Measurements from ENCODE around the gene HRH4.
A peak's percentile ranks its signal among the peaks of the same experiment; 100 is the strongest.

HRH4 gene

GRCh38 chr18:24460388-24460787, at the start of gene HRH4:
HRH4 (plus strand) TSS chr18:24460637; CDS start chr18:24460729, 92 bp downstream.
- no peak for DNase-seq

GRCh38 chr18:24413148-24413547, 47.3 kb upstream of the HRH4 start:
- DNase-seq: no peak

- no peak for DNase-seq
These were observed 46.0 kb upstream of the HRH4 start for GRCh38 chr18:24414349-24415003.

GRCh38 chr18:24417480-24417879, 43.0 kb upstream of the HRH4 start:
- no peak for DNase-seq

GRCh38 chr18:24420551-24420950, 39.9 kb upstream of the HRH4 start:
- no peak for DNase-seq

- no peak for DNase-seq
These were observed 38.6 kb upstream of the HRH4 start for GRCh38 chr18:24421831-24422230.

GRCh38 chr18:24426073-24426397, 34.4 kb upstream of the HRH4 start:
- no peak for DNase-seq

GRCh38 chr18:24426398-24427294, 33.8 kb upstream of the HRH4 start, which contains the start of gene IMPACT:
IMPACT (plus strand) TSS chr18:24426670; CDS start chr18:24426757, 87 bp downstream.
- peak; percentile 84 for DNase-seq

- DNase-seq: no peak
These were observed 33.0 kb upstream of the HRH4 start for GRCh38 chr18:24427484-24427883.

- DNase-seq: no peak
These were observed 31.7 kb upstream of the HRH4 start for GRCh38 chr18:24428709-24429108.

GRCh38 chr18:24429188-24429587, 31.2 kb upstream of the HRH4 start:
- DNase-seq: no peak

- DNase-seq: no peak
These were observed 27.8 kb upstream of the HRH4 start for GRCh38 chr18:24432618-24433017.

GRCh38 chr18:24436939-24437338, 23.5 kb upstream of the HRH4 start:
- no peak for DNase-seq

- DNase-seq: peak; percentile 63
These were observed 16.6 kb upstream of the HRH4 start for GRCh38 chr18:24443870-24444269.

- no peak for DNase-seq
These were observed 14.0 kb upstream of the HRH4 start for GRCh38 chr18:24446453-24446852.

GRCh38 chr18:24446953-24447538, 13.4 kb upstream of the HRH4 start:
- DNase-seq: no peak

GRCh38 chr18:24447961-24448360, 12.5 kb upstream of the HRH4 start:
- DNase-seq: no peak

- no peak for DNase-seq
These were observed 3.9 kb upstream of the HRH4 start for GRCh38 chr18:24456549-24456948.

GRCh38 chr18:24459772-24460171, 665 bp upstream of the HRH4 start:
- no peak for DNase-seq

- DNase-seq: no peak
These were observed 1.6 kb downstream of the HRH4 start for GRCh38 chr18:24461996-24462395.

- no peak for DNase-seq
These were observed 2.7 kb downstream of the HRH4 start for GRCh38 chr18:24462838-24463775.

GRCh38 chr18:24465486-24465885, 5.0 kb downstream of the HRH4 start:
- DNase-seq: no peak

GRCh38 chr18:24466771-24467170, 6.3 kb downstream of the HRH4 start:
- DNase-seq: no peak
